Sigmoid colon (tissue), 7 donors: ENCODE results near the gene MED28. TPM values are rescaled to one million over a fixed set of nuclear protein-coding genes. Genes with fewer than 3 reads are reported as not detected.

Experiments
- DNase-seq: peaks from one replicate; pipeline ENCODE4 v3.0.0-alpha.2; 2019
- H3K27ac ChIP-seq, 4 donors: fragments of 200-600 bp; sonication (generic); one replicate each; pipeline ENCODE4 v1.5.1; 2016 to 2019; ENCODE audit warnings: mild to moderate bottlenecking in 1 of 4
- H3K27me3 ChIP-seq, 3 donors: fragments of 200-600 bp; sonication (generic); one replicate each; pipeline ENCODE4 v1.5.1; 2019; ENCODE audit warnings: mild to moderate bottlenecking in 1 of 3
- H3K36me3 ChIP-seq, 4 donors: fragments of 200-600 bp; sonication (generic); one replicate each; pipeline ENCODE4 v1.5.1; 2016 to 2019
- H3K4me1 ChIP-seq, 4 donors: fragments of 200-600 bp; sonication (generic); one replicate each; pipeline ENCODE4 v1.5.1; 2017 to 2019
- H3K4me3 ChIP-seq, 4 donors: fragments of 200-600 bp; sonication (generic); one replicate each; pipeline ENCODE4 v1.5.1; 2017 to 2019; ENCODE audit warnings: mild to moderate bottlenecking in 2 of 4, moderate library complexity in 1 of 4
- H3K9me3 ChIP-seq, 4 donors: fragments of 200-600 bp in 3 of 4; sonication (generic) in 3 of 4; one replicate each; pipeline versions ENCODE4 v1.5.1 to v1.6.1; 2013 to 2019
- EP300 ChIP-seq, 4 donors: sonication (generic); formaldehyde crosslinking; IDR thresholded peaks; one replicate each; pipeline ENCODE4 v1.6.1; 2017; ENCODE audit warnings: antibody characterized with exemption in 4 of 4
- POLR2A ChIP-seq, 2 donors: fragments of 450-650 bp; IDR thresholded peaks; one replicate each; pipeline ENCODE4 v1.6.1; 2016; ENCODE audit warnings: antibody characterized with exemption in 2 of 2, mild to moderate bottlenecking in 2 of 2, moderate library complexity in 2 of 2
- POLR2AphosphoS5 ChIP-seq, 4 donors: sonication (generic); formaldehyde crosslinking; IDR thresholded peaks; one replicate each; pipeline ENCODE4 v1.6.1; 2017; ENCODE audit warnings: antibody characterized with exemption in 4 of 4
- WGBS, 2 donors: extraction: QIAGEN DNeasy Blood & Tissue Kit; methylation state at CpG; one replicate each; pipeline ENCODE4 v1.1.7; 2013; 5-methylcytosine and 5-hydroxymethylcytosine counted together
- intact Hi-C: fragments of 100-400 bp; cut with DNase I; formaldehyde crosslinking; loops from one replicate; pipeline ENCODE4 v1.15.1; 2023
- polyA plus RNA-seq, 3 donors: library from polyadenylated mRNA; stranded (reverse); fragments of 200-250 nt; gene quantifications; one replicate each; pipeline ENCODE4 v1.2.3, GENCODE V29; 2013
- total RNA-seq, 4 donors: library from RNA; depleted of rRNA; stranded (reverse); fragments of >200 nt; gene quantifications; one replicate each; pipeline ENCODE4 v1.1.0, GENCODE V29; 2016
- TF ChIP-seq, protein P1 (sequence below), 4 experiments: fragments of 450-650 bp in 3 of 4; fragments of 200-600 bp in 1 of 4; IDR thresholded peaks; one replicate each; pipeline ENCODE4 v1.5.1; 2016 to 2019; ENCODE audit warnings: antibody characterized with exemption in 4 of 4, mild to moderate bottlenecking in 3 of 4, moderate library complexity in 2 of 4
- donor health status: healthy with polysubstance abuse.
- donor health status: Bipolar disorder and iron deficiency.
- donor health status: healthy.

MED28 gene
- total and polyA plus RNA-seq, 7 donors: 8.4 to 24.0 (median 17.1) TPM

DNA sequence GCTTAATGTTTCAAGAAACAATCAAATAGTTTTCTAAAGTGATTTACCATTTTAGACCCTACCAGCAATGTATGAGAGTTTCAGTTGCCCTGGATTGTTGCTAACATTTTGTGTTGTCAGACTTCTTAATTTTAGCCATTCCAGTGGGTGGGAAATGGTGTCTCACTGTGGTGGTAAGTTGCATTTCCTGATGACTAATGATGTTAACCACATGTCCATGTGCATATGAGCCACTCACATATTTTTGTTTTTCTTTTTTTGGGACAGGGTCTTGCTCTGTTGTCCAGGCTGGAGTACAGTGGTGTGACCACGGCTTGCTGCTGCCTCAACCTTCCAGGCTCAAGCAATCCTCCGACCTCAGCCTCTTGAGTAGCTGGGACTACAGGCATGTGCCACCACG is 48.3 kb downstream of the MED28 start:
- intact Hi-C loops: no loop called here
- no peak overlapping the region for H3K27ac ChIP-seq
- no peak overlapping the region for H3K4me3 ChIP-seq
- TF ChIP-seq EP300 (IDR thresholded peaks at IDR 0.05) (no peak), POLR2A (IDR thresholded peaks at IDR 0.05) (no peak), POLR2AphosphoS5 (IDR thresholded peaks at IDR 0.05) (no peak)
- TF ChIP-seq, protein P1, sequence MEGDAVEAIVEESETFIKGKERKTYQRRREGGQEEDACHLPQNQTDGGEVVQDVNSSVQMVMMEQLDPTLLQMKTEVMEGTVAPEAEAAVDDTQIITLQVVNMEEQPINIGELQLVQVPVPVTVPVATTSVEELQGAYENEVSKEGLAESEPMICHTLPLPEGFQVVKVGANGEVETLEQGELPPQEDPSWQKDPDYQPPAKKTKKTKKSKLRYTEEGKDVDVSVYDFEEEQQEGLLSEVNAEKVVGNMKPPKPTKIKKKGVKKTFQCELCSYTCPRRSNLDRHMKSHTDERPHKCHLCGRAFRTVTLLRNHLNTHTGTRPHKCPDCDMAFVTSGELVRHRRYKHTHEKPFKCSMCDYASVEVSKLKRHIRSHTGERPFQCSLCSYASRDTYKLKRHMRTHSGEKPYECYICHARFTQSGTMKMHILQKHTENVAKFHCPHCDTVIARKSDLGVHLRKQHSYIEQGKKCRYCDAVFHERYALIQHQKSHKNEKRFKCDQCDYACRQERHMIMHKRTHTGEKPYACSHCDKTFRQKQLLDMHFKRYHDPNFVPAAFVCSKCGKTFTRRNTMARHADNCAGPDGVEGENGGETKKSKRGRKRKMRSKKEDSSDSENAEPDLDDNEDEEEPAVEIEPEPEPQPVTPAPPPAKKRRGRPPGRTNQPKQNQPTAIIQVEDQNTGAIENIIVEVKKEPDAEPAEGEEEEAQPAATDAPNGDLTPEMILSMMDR (IDR thresholded peaks at IDR 0.05): no peak
- H3K36me3 ChIP-seq: no peaks in the 10 kb centered on the region
- H3K27me3 ChIP-seq: no peaks in the 10 kb centered on the region
- WGBS, 2 donors: 94 to 96% methylated on average over 3 of the region's 3 CpGs
- H3K9me3 ChIP-seq: no peaks in the 10 kb centered on the region
- no peak for DNase-seq
- H3K4me1 ChIP-seq: no peaks in the 10 kb centered on the region

DNA sequence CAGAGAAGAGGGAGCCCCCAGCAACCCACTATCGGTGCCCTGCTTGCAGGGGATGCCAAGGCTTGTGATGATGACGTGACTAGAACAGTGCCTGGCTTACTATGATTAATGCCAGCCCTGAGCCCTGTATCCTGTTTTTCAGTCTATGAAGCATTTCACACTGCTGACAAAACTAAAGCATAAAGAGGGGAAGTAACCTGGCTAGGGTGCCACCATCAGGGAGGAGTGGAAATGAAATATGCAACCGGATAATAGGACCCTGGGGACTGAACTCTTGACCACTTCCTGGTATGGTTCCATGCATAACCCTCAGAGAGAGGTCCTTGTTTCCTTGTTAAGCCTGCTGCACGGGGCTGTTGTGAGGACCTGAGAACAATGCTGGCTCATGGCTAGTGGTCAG is 50.3 kb downstream of the MED28 start:
- no peaks in the 10 kb centered on the region for H3K9me3 ChIP-seq
- 53 to 80% methylated on average over 4 of the region's 4 CpGs for WGBS, 2 donors
- TF ChIP-seq POLR2AphosphoS5 (IDR thresholded peaks at IDR 0.05) (no peak), EP300 (IDR thresholded peaks at IDR 0.05) (no peak), POLR2A (IDR thresholded peaks at IDR 0.05) (no peak)
- TF ChIP-seq, protein P1 (IDR thresholded peaks at IDR 0.05): no peak

DNA sequence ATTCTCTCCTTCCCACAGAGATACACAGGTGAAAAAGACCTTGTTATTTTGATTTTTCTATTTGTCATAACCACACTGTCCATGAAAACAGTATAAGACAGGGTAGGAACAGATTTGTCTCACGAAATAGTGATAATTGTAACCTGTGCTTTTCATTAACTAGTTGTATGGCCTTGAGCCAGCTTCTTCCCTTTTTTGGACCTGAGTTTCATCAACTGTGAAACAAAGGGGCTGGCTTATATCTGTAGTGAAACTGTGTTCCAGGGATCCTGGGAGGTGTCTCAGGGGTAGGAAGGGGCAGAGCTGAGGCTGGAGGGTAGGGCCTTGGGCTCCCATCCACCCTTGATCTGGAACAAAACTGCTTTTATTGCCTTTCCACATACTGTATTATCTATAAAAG is 50.9 kb downstream of the MED28 start:
- 21 to 43% methylated on average over 1 of the region's 1 CpG for WGBS, 2 donors
- Histone ChIP-seq H3K9me3 (no peaks in the 10 kb centered on the region), H3K27me3 (no peaks in the 10 kb centered on the region), H3K4me1 (no peaks in the 10 kb centered on the region), H3K27ac (no peak overlapping the region), H3K36me3 (no peaks in the 10 kb centered on the region), H3K4me3 (no peak overlapping the region)
- TF ChIP-seq, protein P1 (IDR thresholded peaks at IDR 0.05): no peak
- TF ChIP-seq POLR2A (IDR thresholded peaks at IDR 0.05) (no peak), EP300 (IDR thresholded peaks at IDR 0.05) (no peak), POLR2AphosphoS5 (IDR thresholded peaks at IDR 0.05) (no peak)
- intact Hi-C loops: no loop called here
- no peak for DNase-seq

More for the DNA sequence above, 50.3 kb downstream of the MED28 start:
- intact Hi-C loops: no loop called here
- Histone ChIP-seq H3K36me3 (no peaks in the 10 kb centered on the region), H3K27me3 (no peaks in the 10 kb centered on the region), H3K4me3 (no peak overlapping the region), H3K27ac (no peak overlapping the region), H3K4me1 (no peaks in the 10 kb centered on the region)
- no peak for DNase-seq

DNA sequence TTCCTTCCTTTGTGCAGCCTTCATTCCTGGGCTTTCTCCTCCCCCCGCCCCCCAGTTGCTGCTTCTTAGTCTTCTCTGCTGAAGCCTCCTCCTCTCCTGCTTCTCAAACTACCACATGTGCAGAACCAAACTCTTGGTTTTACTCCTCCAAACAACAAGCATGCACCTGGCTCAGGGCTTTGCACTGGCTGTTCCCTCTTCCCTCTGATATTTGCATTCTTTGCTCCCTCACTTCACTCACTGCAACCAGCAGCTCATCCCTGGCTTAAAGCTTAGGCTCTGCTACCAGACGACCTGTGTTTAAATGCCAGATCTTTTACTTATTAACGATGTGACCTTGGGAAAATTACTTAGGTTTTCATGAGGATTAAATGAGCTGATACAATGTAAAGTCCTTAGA is 51.4 kb downstream of the MED28 start:
- WGBS, 2 donors: 65 to 73% methylated on average over 3 of the region's 3 CpGs
- DNase-seq: no peak
- Histone ChIP-seq H3K4me3 (no peak overlapping the region), H3K27ac (no peak overlapping the region), H3K36me3 (no peaks in the 10 kb centered on the region), H3K9me3 (no peaks in the 10 kb centered on the region), H3K27me3 (no peaks in the 10 kb centered on the region), H3K4me1 (no peaks in the 10 kb centered on the region)
- intact Hi-C loops: no loop called here
- TF ChIP-seq EP300 (IDR thresholded peaks at IDR 0.05) (no peak), POLR2AphosphoS5 (IDR thresholded peaks at IDR 0.05) (no peak), POLR2A (IDR thresholded peaks at IDR 0.05) (no peak)
- TF ChIP-seq, protein P1 (IDR thresholded peaks at IDR 0.05): no peak

DNA sequence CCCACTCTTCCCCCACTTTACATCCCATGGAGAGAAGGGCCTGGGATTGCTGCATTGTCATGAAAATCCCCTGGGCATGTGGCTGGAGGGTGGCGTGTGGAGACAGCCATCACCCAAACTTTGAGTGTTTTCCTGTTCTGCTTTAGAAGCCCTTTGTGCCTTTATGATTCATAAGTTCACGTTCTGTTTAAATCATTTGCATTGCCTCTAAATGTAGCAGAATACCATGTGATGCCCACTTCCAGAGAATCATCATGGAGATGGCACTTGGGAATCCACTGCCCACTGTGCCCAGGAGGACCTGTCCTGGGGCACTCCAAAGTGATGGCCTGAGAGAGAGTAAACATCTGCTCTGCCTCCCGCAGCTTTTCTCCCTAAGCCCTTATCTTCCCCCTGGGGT is 52.8 kb downstream of the MED28 start:
- Histone ChIP-seq H3K4me3 (no peak overlapping the region), H3K9me3 (peaks cover 0 to 1% (median 0%) of the 10 kb centered on the region in 4 donors), H3K4me1 (no peaks in the 10 kb centered on the region), H3K27ac (no peak overlapping the region), H3K36me3 (no peaks in the 10 kb centered on the region), H3K27me3 (no peaks in the 10 kb centered on the region)
- DNase-seq: no peak
- intact Hi-C loops: no loop called here
- 79 to 86% methylated on average over 3 of the region's 3 CpGs for WGBS, 2 donors
- TF ChIP-seq, protein P1 (IDR thresholded peaks at IDR 0.05): no peak
- TF ChIP-seq POLR2A (IDR thresholded peaks at IDR 0.05): no peak
- no peak for TF ChIP-seq EP300 (IDR thresholded peaks at IDR 0.05)
- no peak for TF ChIP-seq POLR2AphosphoS5 (IDR thresholded peaks at IDR 0.05)
